K562 treated with DMSO at 1 percent for 48 hours (cell line): Measurements from ENCODE around the gene CDX1. TPM values are rescaled to one million over a fixed set of nuclear protein-coding genes. Genes with fewer than 3 reads are reported as not detected.

Experiments
- total RNA-seq: library from RNA; unstranded; fragments of 300-600 nt; gene quantifications from 2 replicates; pipeline ENCODE4 v1.2.3, GENCODE V29; 2022; ENCODE audit warnings: low replicate concordance; ENCODE audit errors: extremely low read depth

Gene CDX1
- not detected in 2 replicates for total RNA-seq

DNA sequence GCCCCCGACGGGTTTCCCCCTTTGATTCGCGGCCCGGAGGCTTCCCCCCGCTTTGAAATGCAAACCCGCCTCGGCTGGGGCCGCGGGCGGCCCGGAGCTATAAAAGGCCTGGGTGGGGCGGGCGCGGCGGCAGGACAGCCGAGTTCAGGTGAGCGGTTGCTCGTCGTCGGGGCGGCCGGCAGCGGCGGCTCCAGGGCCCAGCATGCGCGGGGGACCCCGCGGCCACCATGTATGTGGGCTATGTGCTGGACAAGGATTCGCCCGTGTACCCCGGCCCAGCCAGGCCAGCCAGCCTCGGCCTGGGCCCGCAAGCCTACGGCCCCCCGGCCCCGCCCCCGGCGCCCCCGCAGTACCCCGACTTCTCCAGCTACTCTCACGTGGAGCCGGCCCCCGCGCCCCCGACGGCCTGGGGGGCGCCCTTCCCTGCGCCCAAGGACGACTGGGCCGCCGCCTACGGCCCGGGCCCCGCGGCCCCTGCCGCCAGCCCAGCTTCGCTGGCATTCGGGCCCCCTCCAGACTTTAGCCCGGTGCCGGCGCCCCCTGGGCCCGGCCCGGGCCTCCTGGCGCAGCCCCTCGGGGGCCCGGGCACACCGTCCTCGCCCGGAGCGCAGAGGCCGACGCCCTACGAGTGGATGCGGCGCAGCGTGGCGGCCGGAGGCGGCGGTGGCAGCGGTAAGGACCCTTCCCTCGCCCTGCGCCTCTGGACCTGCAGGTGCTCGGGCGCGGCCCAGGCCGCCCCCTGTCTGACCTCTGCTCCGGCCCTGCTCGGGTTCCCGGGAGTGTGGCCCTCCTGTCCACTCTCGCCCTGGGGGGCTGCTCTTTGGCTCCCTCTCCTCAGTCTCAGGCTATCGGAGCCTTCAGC lies at the start of gene CDX1:
CDX1 (plus strand) TSS at position 129 of the 862 bp plus-strand sequence; CDS start at position 228, 99 bp downstream.

GRCh38 chr5:150155258-150156026 lies 11.1 kb upstream of the CDX1 start, which contains the start of gene PDGFRB:
Gene PDGFRB, minus strand, starts transcription at chr5:150155845. Its CDS starts 18,798 bp downstream, at chr5:150137047.

GRCh38 chr5:150189728-150190502 lies 23.3 kb downstream of the CDX1 start, which contains the start of gene SLC6A7:
Gene SLC6A7, plus strand, starts transcription at chr5:150190062. Its CDS starts 266 bp downstream, at chr5:150190328.

Other genes with a start within 250 kb of the CDX1 start
- not detected in 2 replicates for gene PDE6A, start 222.0 kb upstream of the CDX1 start, total RNA-seq
- not detected in 2 replicates for gene SLC26A2, start 206.0 kb upstream of the CDX1 start, total RNA-seq
- gene TIGD6, start 166.1 kb upstream of the CDX1 start, total RNA-seq = not detected in 2 replicates
- gene HMGXB3, start 166.0 kb upstream of the CDX1 start, total RNA-seq = not detected in 2 replicates
- gene CSF1R, start 80.2 kb upstream of the CDX1 start, total RNA-seq = not detected in 2 replicates
- gene PDGFRB, start 10.9 kb upstream of the CDX1 start, total RNA-seq = not detected in 2 replicates
- gene SLC6A7, start 23.3 kb downstream of the CDX1 start, total RNA-seq = not detected in 2 replicates
- not detected in 2 replicates for gene CAMK2A, start 123.0 kb downstream of the CDX1 start, total RNA-seq
- gene ARSI, start 136.1 kb downstream of the CDX1 start, total RNA-seq = not detected in 2 replicates
- gene TCOF1, start 190.9 kb downstream of the CDX1 start, total RNA-seq = not detected in 2 replicates
- not detected in 2 replicates for gene CD74, start 246.1 kb downstream of the CDX1 start, total RNA-seq